SK-MEL-5 (cell line): Measurements from ENCODE around the gene ITGB1BP1. TPM values are rescaled to one million over a fixed set of nuclear protein-coding genes. Genes with fewer than 3 reads are reported as not detected.

Source experiments
- DNase-seq: peaks from one replicate; pipeline ENCODE4 v3.0.0-alpha.2; 2016; ENCODE audit warnings: low read depth, low spot score
- in situ Hi-C: cut with HindIII; loops from 2 replicates; pipeline ENCODE4 v1.10.0; 2016; ENCODE audit warnings: low sequenced_read_pairs, high pct_unique_total_duplicates, low pct_unique_long_range_greater_than_20kb
- polyA plus RNA-seq, 2 experiments: library from polyadenylated mRNA; depleted of rRNA; stranded (reverse); fragments of >200 nt; gene quantifications; 2 replicates each; pipeline ENCODE4 v1.2.3, GENCODE V29; 2015
- total RNA-seq: library from RNA; depleted of rRNA; stranded (reverse); fragments of >200 nt; shearing (Covaris generic); gene quantifications from 2 replicates; pipeline ENCODE4 v1.2.3, GENCODE V29; 2014; rRNA removed

Gene ITGB1BP1
- total RNA-seq, result 91.0 and 105 TPM in 2 replicates
- polyA plus RNA-seq (2015; cell fraction: cytosol; rRNA removed), result 58.7 and 81.9 TPM in 2 replicates
- 73.1 and 85.6 TPM in 2 replicates for polyA plus RNA-seq (2015; cell fraction: nucleus; rRNA removed)

DNA sequence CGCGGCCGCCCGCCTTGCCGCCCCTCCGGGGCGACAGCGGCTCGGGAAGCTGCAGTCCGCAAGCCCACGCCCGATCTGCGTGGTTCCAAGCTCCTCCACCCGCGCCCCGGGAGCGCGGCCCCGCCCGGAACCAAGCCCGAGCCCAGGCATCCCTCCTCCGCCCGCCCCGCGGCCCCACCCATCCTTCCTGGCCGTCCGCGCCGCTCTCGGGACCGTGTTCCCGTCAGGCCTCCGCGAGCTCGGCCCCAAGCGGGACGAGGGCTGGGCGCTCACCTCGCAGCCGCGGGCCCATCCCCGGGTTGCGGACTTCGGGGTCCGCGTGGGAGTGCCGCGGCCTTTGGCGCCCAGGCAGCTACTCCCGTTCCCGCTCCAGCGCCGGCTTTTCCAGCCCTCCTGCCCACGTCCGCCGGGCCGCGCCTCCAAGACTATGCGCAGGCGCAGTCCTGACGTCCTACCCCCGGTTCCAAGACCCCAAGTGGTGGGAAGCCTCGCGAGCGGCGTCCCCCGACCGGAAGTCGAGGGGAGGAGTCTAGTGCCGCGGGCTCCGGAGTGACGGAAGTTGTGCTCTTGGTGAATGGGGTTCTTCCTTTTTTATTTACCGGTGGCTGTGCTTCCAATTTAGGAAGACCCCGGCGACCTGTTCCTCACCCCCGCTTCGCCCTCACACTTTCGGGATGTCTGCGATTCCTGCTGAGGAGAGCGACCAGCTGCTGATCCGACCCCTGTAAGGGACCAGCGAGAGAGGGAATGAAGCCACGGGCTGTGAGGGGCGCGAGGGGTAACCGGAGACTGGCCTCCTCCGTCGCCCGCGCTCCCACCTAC is at the start of gene ITGB1BP1, which contains the start of gene CPSF3:
TSS of gene ITGB1BP1 (minus strand) at position 429 of the 822 bp plus-strand sequence. CDS start 4,831 bp downstream, outside the sequence.
TSS of gene CPSF3 (plus strand) at position 555 of the 822 bp plus-strand sequence. CDS start at position 675, 120 bp downstream.
- in situ Hi-C loops, result no loop called here
- DNase-seq, result peak; percentile 99

GRCh38 chr2:9472511-9472910 is 49.2 kb upstream of the ITGB1BP1 start:
- no peak for DNase-seq
- in situ Hi-C loops, result no loop called here

GRCh38 chr2:9471206-9471605 is 47.9 kb upstream of the ITGB1BP1 start:
- in situ Hi-C loops, result no loop called here
- no peak for DNase-seq

DNA sequence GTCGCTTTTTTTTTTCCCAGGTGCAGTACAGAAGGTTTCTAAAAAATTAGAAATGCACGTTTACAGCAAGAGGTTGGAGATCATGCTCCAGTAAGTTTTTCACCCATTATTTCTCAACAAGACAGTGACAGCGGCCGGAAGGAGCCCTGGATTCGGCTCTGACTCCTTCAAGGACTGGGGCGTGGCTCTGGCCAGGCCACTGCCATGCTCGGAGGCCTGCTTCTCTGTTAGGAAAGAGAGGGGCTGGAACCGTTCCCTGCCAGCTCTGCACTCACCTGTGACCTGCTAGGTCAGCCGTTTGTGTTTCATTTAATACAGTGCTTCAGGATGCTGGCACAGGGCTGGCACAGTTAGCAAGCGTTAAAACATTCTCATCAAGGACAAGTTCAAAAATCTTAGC is 44.4 kb upstream of the ITGB1BP1 start:
- no peak for DNase-seq
- in situ Hi-C loops, result no loop called here

DNA sequence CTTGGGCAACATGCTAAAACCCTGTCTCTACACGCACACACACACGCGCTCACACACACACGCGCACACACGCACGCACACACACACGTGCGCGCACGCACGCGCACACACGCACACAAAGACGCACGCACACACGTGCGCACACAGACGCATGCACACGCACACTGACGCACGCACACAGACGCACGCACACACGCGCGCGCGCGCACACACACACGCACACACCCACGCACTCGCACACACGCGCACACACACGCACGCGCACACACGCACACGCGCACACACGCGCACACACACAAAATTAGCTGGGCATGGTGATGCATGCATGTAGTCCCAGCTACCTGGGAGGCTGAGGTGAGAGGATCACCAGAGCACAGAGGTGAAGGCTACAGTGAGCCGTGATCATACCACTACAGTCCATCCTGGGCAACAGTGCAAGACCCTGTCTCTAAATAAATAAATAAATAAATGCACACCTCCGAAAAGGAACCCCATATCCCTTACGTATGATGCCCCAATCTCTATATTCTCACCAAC is 42.9 kb upstream of the ITGB1BP1 start:
- in situ Hi-C loops, result no loop called here
- DNase-seq, result no peak

- DNase-seq, result no peak
- in situ Hi-C loops, result no loop called here
These were observed 41.8 kb upstream of the ITGB1BP1 start for GRCh38 chr2:9465170-9465569.

DNA sequence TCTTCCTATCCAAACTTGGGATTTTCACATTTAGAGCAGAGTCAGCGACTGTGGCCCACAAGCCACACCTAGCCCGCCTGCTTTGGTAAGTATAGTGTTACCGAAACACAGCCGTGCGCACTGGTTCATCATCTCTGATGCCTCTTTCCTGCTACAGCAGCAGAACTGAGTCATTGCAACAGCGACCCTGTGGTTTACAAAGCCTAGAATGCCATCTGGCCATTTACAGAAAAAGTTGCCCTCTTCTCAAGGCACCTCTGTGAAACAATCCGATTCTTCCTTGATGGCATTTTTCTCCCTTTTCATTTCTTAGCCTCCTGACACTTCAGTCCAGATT is 40.3 kb upstream of the ITGB1BP1 start:
- DNase-seq, result no peak
- in situ Hi-C loops, result no loop called here

DNA sequence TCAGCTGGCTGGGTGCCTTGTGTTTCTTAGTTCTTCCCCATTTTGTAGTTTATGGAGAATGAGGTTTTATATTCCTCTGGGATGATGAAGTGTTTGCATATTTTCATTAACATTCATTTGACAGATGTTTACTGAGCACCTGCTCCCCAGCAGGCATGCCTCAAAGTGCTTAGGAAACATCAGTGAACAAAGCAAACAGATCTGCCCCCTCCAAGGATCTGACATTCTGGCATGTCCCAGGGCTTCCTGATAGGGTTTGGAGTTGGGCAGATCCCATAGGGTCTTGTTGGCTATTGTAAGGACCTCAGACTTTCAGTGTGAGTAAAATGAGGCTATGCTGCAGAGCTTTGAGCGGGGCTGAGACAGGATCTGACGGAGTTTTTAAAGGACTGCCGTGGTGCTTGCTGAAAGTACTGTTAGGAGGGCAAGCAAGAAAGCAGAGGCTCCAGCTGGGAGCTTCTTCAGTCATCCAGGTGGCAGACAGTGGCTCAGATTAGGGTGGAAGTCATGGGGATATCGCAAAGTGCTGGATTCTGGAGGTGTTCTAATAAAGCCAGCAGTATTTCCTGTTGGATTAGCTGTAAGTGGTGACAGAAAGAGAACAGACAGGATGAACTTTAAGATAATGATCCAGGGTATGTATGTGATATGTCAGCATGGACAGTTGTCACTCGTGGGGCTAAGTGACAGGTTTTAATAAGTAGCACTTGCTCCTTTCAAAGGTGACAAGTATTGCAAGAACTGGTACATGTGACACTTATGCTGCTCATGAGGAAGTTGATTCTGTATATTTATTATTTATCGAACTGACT is 39.8 kb upstream of the ITGB1BP1 start:
- in situ Hi-C loops, result no loop called here
- DNase-seq, result no peak

DNA sequence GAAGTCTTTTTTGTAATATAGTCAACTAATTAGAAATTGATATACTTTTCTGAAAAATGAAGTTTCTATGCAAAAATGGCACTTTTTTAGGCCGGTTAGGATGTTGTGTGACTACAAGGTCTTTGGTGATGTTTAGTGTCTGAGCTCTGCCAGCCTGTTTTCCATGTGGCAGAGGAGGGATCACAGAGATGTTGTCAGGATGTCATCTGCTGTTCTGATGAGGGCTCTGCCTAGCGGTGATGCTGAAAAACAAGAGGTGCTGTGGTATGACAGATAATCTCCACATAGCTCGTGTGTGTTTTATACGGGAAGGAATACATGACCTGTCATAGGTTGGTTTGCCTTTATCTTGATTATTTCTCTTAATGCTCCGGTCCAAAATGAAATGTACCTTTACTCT is 39.0 kb upstream of the ITGB1BP1 start:
- in situ Hi-C loops, result no loop called here
- no peak for DNase-seq

DNA sequence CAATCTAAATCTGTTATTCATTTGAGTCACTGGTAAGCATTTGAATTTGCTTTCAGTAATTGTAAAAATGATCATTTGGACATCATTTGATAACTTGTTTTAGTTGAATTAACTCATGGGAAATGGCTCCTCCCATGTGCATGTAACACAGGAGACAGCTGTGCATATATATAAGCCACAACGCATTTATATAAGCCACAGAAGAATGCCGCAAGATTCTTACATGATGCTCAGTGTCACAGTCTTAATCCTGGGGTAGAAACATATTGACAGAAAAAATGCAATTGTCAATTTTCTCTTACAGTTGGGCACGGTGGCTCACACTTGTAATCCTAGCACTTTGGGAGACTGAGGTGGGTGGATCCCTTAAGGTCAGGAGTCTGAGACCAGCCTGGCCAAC is 37.8 kb upstream of the ITGB1BP1 start:
- in situ Hi-C loops, result no loop called here
- DNase-seq, result peak; percentile 10

DNA sequence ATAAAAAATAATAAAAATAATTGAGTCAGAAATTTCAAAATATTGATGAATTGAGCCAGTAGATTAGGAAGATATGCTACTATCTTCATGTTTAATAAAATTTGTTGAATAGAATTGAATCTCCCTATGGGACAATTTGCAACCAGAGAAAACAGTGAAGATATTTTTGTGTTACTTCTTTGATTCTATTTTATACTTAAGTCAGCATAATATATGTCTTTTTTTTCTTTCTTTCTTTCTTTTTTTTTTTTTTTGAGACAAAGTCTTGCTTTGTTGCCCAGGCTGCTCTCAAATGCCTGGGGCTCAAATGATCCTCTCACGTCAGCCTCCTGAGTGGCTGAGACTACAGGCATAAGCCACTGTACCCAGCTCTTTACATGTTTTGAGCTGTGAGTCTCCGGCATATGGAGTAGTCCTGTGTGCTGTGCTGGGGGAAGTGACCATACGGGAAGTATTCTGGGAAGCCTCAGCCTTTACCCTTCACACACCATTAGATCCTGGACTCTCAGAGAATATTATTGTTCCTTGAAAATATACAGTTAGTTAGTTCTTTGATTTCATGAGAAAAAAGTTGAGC is 37.2 kb upstream of the ITGB1BP1 start:
- in situ Hi-C loops, result no loop called here
- peak; percentile 98 for DNase-seq

- in situ Hi-C loops, result no loop called here
- DNase-seq, result no peak
These were observed 27.9 kb upstream of the ITGB1BP1 start for GRCh38 chr2:9451231-9451630.

DNA sequence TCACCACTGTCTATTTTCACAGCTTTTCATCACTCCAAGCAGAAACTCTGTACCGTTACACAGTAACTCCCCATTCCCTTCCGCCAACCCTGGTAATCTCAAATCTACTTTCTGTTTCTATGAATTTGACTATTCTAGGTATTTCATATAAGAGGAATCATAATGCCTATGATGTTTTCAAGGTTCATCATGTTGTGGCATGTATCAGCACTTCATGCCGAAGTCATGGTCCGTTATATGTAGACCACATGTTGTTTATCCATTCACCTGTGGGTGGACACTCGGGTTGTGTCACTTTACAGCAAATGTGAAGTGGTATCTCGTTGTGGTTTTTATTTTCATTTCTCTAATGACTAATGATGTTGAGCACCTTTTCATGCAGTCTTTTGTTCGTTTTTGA is 21.8 kb upstream of the ITGB1BP1 start:
- in situ Hi-C loops, result no loop called here
- DNase-seq, result no peak

DNA sequence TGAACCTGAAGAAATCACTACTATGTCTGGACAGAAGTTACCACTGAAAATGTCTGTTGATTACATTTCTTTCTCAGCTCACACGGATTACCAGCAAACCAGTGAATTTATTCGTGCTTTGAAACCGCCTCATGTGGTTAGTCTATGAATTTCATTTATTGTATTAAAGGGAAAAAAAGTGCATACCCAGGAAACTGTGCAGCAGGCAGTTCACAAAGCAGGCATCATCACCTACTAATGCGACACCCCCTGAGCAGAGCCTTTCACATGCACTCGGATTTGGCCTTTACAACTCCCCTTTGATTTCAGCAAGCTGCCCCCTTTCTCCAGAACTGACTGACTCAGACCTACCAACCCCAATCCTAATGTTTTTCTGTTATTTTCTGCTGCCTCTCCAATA is 20.2 kb upstream of the ITGB1BP1 start:
- DNase-seq, result no peak
- in situ Hi-C loops, result no loop called here

DNA sequence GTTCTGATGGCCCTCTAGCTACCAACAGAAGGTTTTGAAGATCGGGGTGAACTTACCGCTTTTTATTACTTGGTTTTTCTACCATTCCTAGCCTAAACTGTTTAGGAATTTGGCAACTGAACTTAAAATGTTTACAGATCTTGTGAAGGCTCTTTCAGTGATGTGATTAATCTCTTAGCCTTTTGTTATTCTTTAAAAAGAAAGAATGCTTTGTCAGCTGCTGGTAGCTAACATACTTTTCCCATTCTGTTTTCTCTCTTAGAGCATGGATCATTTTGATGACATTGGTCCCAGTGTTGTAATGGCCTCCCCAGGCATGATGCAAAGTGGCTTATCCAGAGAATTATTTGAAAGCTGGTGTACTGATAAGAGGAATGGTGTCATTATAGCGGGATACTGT is 18.2 kb upstream of the ITGB1BP1 start:
- in situ Hi-C loops, result no loop called here
- no peak for DNase-seq

GRCh38 chr2:9440058-9440727 is 16.9 kb upstream of the ITGB1BP1 start:
- no peak for DNase-seq
- in situ Hi-C loops, result no loop called here

DNA sequence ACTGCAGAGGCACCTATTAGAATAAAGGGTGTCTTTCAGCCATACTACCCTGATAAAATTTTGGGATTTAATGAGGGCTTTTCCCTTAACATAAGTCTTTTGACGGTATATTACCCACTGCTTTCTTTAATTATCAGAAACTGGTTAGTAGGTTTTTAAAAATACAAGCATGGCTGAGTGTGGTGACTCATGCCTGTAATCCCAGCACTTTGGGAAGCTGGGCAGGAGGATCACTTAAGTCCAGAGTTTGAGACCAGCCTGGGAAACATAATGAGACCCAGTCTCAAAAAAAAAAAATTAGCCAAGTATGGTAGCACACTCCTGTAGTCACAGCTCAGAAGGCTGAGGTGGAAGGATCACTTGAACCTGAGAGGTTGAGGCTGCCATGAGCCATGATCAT is 16.2 kb upstream of the ITGB1BP1 start:
- in situ Hi-C loops, result no loop called here
- no peak for DNase-seq
